ENCODE results near the gene TMEM108.

Gene TMEM108

GRCh38 chr3:133410191-133410892, 372.2 kb downstream of the TMEM108 start:
- Mint-ChIP-seq H3K36me3 (ENCODE audit: low read depth) (no peaks in the 10 kb centered on the region), H3K27ac (no peak overlapping the region), H3K9me3 (no peaks in the 10 kb centered on the region), H3K27me3 (peaks cover 21% of the 10 kb centered on the region), H3K4me3 (no peak overlapping the region), H3K4me1 (ENCODE audit: low read depth) (no peaks in the 10 kb centered on the region)
- intact Hi-C loops (cut with micrococcal nuclease): no loop called here

GRCh38 chr3:133412183-133413132, 374.3 kb downstream of the TMEM108 start:
- intact Hi-C loops (cut with micrococcal nuclease): no loop called here
- no peak overlapping the region for H3K4me3 Mint-ChIP-seq
- no peaks in the 10 kb centered on the region for H3K4me1 Mint-ChIP-seq (ENCODE audit: low read depth)
- H3K27ac Mint-ChIP-seq: no peak overlapping the region
- H3K27me3 Mint-ChIP-seq: peaks cover 20% of the 10 kb centered on the region
- H3K36me3 Mint-ChIP-seq (ENCODE audit: low read depth): no peaks in the 10 kb centered on the region
- peaks cover 8% of the 10 kb centered on the region for H3K9me3 Mint-ChIP-seq

DNA sequence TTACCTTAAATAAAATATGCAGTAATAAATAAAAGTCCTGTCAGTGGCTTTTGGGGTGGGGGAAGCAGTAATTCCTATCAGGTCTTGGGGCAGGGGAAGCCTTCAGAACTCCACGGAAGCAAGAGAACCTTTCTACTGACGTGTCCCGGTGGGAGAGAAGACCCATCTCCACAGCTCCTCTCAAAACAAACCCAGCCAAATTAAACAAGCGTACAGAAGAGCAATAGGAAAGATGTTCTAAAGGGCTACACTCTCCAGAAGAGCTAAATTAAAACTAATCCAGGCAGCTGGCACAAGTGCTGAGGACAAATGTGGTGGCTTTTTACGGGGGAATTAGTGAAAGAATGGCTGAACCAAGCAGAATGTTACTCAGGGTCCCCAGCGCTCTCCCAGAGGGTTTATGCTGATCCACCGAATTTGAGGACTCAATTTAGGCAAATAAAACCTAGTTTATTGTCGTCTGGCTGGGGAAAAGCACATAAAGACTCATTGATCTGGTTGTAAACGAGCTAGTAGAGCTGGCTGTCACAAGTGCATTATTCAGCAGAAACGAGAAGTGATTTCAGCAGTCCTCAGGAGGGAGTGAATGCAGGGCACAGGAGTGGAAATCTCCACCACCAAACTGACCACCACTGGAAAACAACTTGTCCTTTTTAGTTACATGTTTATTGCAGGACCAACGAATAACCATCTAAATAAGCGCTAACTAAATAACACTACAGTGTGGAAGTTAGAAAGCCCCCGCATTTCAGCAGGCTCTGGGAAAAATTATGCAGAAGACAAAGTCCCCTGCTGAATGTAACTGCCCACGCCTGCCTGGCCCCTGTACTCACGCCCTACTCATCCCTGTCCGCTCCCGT, 375.2 kb downstream of the TMEM108 start:
- no peaks in the 10 kb centered on the region for H3K36me3 Mint-ChIP-seq (ENCODE audit: low read depth)
- H3K9me3 Mint-ChIP-seq: peaks cover 8% of the 10 kb centered on the region
- no peak overlapping the region for H3K4me3 Mint-ChIP-seq
- no peaks in the 10 kb centered on the region for H3K4me1 Mint-ChIP-seq (ENCODE audit: low read depth)
- H3K27ac Mint-ChIP-seq: no peak overlapping the region
- intact Hi-C loops (cut with micrococcal nuclease): no loop called here
- H3K27me3 Mint-ChIP-seq: peaks cover 19% of the 10 kb centered on the region

- Mint-ChIP-seq H3K4me3 (no peak overlapping the region), H3K4me1 (ENCODE audit: low read depth) (no peaks in the 10 kb centered on the region), H3K9me3 (peaks cover 8% of the 10 kb centered on the region), H3K36me3 (ENCODE audit: low read depth) (no peaks in the 10 kb centered on the region), H3K27me3 (peaks cover 18% of the 10 kb centered on the region), H3K27ac (no peak overlapping the region)
- intact Hi-C loops (cut with micrococcal nuclease): no loop called here
Observed at GRCh38 chr3:133414021-133414392, 375.8 kb downstream of the TMEM108 start.

GRCh38 chr3:133418361-133418760, 380.2 kb downstream of the TMEM108 start:
- Mint-ChIP-seq H3K4me3 (no peak overlapping the region), H3K27me3 (peaks cover 5% of the 10 kb centered on the region), H3K4me1 (ENCODE audit: low read depth) (no peaks in the 10 kb centered on the region), H3K27ac (no peak overlapping the region), H3K36me3 (ENCODE audit: low read depth) (no peaks in the 10 kb centered on the region), H3K9me3 (peaks cover 8% of the 10 kb centered on the region)
- intact Hi-C loops (cut with micrococcal nuclease): no loop called here

DNA sequence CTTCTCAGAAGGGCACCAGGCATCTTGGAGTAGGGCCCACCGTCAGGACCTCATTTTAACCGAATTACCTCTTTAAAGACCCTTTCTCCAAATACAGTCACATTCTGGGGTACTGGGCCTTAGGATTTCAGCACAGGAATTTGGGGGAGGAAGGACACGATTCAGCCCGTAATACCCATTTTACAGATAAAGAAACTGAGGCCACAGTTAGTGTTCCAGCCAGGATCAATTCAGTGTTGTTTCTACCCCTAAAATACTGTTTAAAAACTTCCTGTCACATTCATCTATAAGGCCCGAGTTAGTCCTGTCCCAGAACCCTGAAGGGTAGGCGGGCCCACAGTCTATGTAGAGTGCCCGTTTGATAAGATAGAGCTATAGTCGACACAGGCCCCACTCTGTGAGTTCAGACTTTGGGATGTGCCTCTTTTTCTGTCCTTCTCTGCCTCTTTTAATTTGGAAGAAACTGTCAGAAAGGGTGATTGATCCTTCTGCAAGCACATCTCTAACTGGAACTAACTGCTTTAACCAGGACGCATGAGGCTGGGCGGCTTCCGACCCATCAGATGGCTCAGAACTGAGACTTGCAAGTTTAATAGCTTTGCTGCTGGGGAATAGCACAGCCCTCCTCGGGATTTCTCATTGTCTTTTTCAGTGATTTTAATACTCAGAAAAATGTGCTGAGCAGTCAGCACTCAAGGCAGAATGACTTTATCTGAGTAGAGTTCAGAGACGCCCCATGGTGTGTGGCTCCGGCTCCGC, 381.1 kb downstream of the TMEM108 start:
- Mint-ChIP-seq H3K27me3 (peaks cover 6% of the 10 kb centered on the region), H3K9me3 (peaks cover 8% of the 10 kb centered on the region), H3K4me3 (no peak overlapping the region), H3K4me1 (ENCODE audit: low read depth) (peaks cover 7% of the 10 kb centered on the region), H3K36me3 (ENCODE audit: low read depth) (no peaks in the 10 kb centered on the region), H3K27ac (no peak overlapping the region)
- intact Hi-C loops (cut with micrococcal nuclease): no loop called here

- no peak overlapping the region for H3K4me3 Mint-ChIP-seq
- H3K27me3 Mint-ChIP-seq: peaks cover 14% of the 10 kb centered on the region
- intact Hi-C loops (cut with micrococcal nuclease): no loop called here
- no peaks in the 10 kb centered on the region for H3K36me3 Mint-ChIP-seq (ENCODE audit: low read depth)
- H3K27ac Mint-ChIP-seq: no peak overlapping the region
- H3K9me3 Mint-ChIP-seq: no peaks in the 10 kb centered on the region
- peaks cover 9% of the 10 kb centered on the region for H3K4me1 Mint-ChIP-seq (ENCODE audit: low read depth)
Observed at GRCh38 chr3:133424937-133425869, 387.0 kb downstream of the TMEM108 start.

- Mint-ChIP-seq H3K4me3 (no peak overlapping the region), H3K4me1 (ENCODE audit: low read depth) (peaks cover 9% of the 10 kb centered on the region), H3K36me3 (ENCODE audit: low read depth) (no peaks in the 10 kb centered on the region), H3K9me3 (no peaks in the 10 kb centered on the region), H3K27me3 (peaks cover 14% of the 10 kb centered on the region), H3K27ac (no peak overlapping the region)
- intact Hi-C loops (cut with micrococcal nuclease): no loop called here
Observed at GRCh38 chr3:133425898-133426297, 387.7 kb downstream of the TMEM108 start.

DNA sequence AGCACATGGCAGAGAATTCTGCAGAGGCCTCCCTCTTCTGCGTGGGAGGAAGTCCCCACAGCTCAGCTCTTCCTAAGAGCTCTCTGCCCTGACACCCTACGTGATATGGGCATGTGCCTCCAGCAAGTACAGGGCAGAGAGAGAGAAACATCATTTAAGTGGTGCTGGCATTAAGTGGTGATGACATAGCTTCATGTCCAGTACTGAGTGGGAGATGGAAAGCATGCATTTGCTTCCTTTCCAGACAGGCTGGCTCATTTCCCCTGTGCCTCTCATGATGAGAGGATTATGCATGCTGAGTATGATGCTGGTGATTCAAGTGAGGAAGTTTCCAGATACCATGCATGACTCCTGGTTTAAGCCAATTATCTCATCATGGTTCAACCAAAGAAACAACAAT, 388.5 kb downstream of the TMEM108 start:
- Mint-ChIP-seq H3K27me3 (peaks cover 14% of the 10 kb centered on the region), H3K4me3 (no peak overlapping the region), H3K4me1 (ENCODE audit: low read depth) (peaks cover 9% of the 10 kb centered on the region), H3K36me3 (ENCODE audit: low read depth) (no peaks in the 10 kb centered on the region), H3K9me3 (no peaks in the 10 kb centered on the region), H3K27ac (no peak overlapping the region)
- intact Hi-C loops (cut with micrococcal nuclease): no loop called here

DNA sequence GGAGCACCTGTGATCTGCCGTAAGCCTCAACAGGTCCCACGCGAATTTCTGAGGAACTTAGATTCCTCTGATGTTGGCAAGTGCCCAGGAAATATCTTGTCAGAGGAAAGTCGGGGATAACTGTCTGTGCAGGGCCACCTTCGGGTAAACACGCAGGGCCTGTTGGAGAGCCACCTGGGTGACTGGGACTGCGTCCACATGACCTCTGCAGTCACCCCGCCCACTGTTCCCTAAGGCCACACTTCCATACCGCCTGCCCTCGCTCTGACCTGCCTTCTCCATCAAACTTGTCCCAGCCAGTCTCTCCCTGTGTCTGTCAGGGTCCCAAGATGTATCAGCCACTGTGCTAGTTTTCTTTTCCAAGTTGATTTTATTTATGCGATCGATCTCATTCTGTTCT, 390.4 kb downstream of the TMEM108 start:
- intact Hi-C loops (cut with micrococcal nuclease): no loop called here
- Mint-ChIP-seq H3K27me3 (peaks cover 10% of the 10 kb centered on the region), H3K27ac (no peak overlapping the region), H3K4me1 (ENCODE audit: low read depth) (peaks cover 9% of the 10 kb centered on the region), H3K36me3 (ENCODE audit: low read depth) (no peaks in the 10 kb centered on the region), H3K9me3 (no peaks in the 10 kb centered on the region), H3K4me3 (no peak overlapping the region)

DNA sequence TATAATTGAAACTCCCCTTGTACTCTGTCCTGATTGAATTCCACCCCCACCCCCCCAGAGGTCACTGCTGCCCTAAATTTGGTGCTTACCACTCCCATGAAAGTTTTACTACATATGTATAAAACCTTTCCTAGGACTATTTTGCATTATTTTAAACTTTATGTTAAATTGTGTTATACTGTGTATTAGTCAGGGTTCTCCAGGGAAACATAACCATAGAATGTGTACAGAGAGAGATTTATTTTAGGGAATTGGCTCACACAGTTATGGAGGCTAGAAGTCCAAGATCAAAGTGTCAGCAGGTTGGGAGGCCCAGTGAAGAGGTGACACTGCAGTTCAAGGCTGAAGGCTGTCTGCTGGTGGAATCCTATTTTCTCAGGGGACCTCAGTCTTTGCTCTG, 390.9 kb downstream of the TMEM108 start:
- H3K4me3 Mint-ChIP-seq: no peak overlapping the region
- intact Hi-C loops (cut with micrococcal nuclease): no loop called here
- H3K9me3 Mint-ChIP-seq: no peaks in the 10 kb centered on the region
- no peak overlapping the region for H3K27ac Mint-ChIP-seq
- H3K4me1 Mint-ChIP-seq (ENCODE audit: low read depth): peaks cover 4% of the 10 kb centered on the region
- peaks cover 10% of the 10 kb centered on the region for H3K27me3 Mint-ChIP-seq
- no peaks in the 10 kb centered on the region for H3K36me3 Mint-ChIP-seq (ENCODE audit: low read depth)

DNA sequence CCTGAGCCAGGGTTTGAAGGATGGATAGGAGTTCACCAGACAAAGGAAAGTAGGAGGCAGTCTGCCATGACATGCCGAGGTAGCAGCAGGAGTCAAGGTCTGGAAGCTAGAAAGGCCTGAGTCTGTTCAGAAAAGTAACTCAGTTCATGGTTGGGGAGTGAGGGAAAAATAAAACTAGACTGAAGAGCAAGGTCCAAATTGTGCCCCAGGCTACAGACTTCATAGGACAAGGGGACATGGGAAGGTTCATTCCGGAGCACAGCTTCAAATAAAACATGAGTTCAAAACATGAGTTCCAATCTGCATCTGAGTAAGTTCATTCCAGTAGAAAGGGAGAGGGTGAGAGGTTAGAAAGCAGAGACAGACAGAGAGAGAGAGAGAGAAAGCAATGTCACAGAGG, 401.4 kb downstream of the TMEM108 start:
- Mint-ChIP-seq H3K4me1 (ENCODE audit: low read depth) (peaks cover 11% of the 10 kb centered on the region), H3K36me3 (ENCODE audit: low read depth) (no peaks in the 10 kb centered on the region), H3K27me3 (no peaks in the 10 kb centered on the region), H3K9me3 (peaks cover 9% of the 10 kb centered on the region), H3K27ac (no peak overlapping the region), H3K4me3 (no peak overlapping the region)
- intact Hi-C loops (cut with micrococcal nuclease): no loop called here
